Esophagus (tissue), 2 donors: ENCODE results near the gene TRPT1. TPM values are rescaled to one million over a fixed set of nuclear protein-coding genes. Genes with fewer than 3 reads are reported as not detected.
A peak's percentile ranks its signal among the peaks of the same experiment; 100 is the strongest.

Source experiments
- H3K27ac ChIP-seq, 2 donors: one replicate each; pipeline ENCODE4 v1.5.1; 2013; ENCODE audit warnings: low read depth in 2 of 2, mild to moderate bottlenecking in 2 of 2, inconsistent platforms in 1 of 2, low read length in 1 of 2, moderate library complexity in 1 of 2
- H3K27me3 ChIP-seq, 2 donors: one replicate each; pipeline ENCODE4 v1.6.1; 2013; ENCODE audit warnings: low read length in 2 of 2, control low read depth in 1 of 2, mild to moderate bottlenecking in 1 of 2; ENCODE audit not compliant: insufficient read depth in 2 of 2, control insufficient read depth in 1 of 2
- H3K36me3 ChIP-seq, 2 donors: one replicate each; pipeline ENCODE4 v1.6.1; 2013; ENCODE audit warnings: low read length in 1 of 2; ENCODE audit not compliant: control insufficient read depth in 2 of 2, insufficient read depth in 2 of 2
- H3K4me1 ChIP-seq, 2 donors: one replicate each; pipeline ENCODE4 v1.6.1; 2013; ENCODE audit warnings: low read length in 1 of 2; ENCODE audit not compliant: control insufficient read depth in 2 of 2, insufficient read depth in 2 of 2
- H3K4me3 ChIP-seq, 2 donors: one replicate each; pipeline ENCODE4 v1.5.1; 2013; ENCODE audit warnings: low read length in 2 of 2, mild to moderate bottlenecking in 2 of 2, low read depth in 1 of 2, moderate library complexity in 1 of 2
- H3K9me3 ChIP-seq, 2 donors: one replicate each; pipeline ENCODE4 v1.6.1; 2013; ENCODE audit warnings: mild to moderate bottlenecking in 2 of 2, low read depth in 1 of 2, low read length in 1 of 2, moderate library complexity in 1 of 2; ENCODE audit not compliant: control insufficient read depth in 2 of 2, insufficient read depth in 1 of 2
- WGBS, 2 donors: extraction: QIAGEN DNeasy Blood & Tissue Kit; methylation state at CpG; one replicate each; pipeline ENCODE4 v1.1.7; 2013; 5-methylcytosine and 5-hydroxymethylcytosine counted together
- polyA plus RNA-seq, 2 donors: library from polyadenylated mRNA; stranded (reverse); fragments of 200-250 nt; gene quantifications; one replicate each; pipeline ENCODE4 v1.2.3, GENCODE V29; 2013
- donor health status: healthy with polysubstance abuse.
- donor health status: Bipolar disorder and iron deficiency.

TRPT1 gene
- polyA plus RNA-seq, 2 donors: 44.9 to 61.1 TPM

GRCh38 chr11:64224891-64225607 lies 937 bp downstream of the TRPT1 start:
- peak overlapping the region; percentile 69 to 79 for H3K4me3 ChIP-seq
- H3K27ac ChIP-seq: peak overlapping the region; percentile 89 to 94
- 55 to 59% methylated on average over 22 of the region's 22 CpGs for WGBS, 2 donors
- no peaks in the 10 kb centered on the region for H3K27me3 ChIP-seq
- H3K9me3 ChIP-seq: no peaks in the 10 kb centered on the region
- peaks cover 9 to 37% of the 10 kb centered on the region in 2 donors for H3K4me1 ChIP-seq
- H3K36me3 ChIP-seq: peaks cover 0 to 11% of the 10 kb centered on the region in 2 donors

- H3K4me3 ChIP-seq: no peak overlapping the region
- H3K27me3 ChIP-seq: no peaks in the 10 kb centered on the region
- peaks cover 9 to 37% of the 10 kb centered on the region in 2 donors for H3K4me1 ChIP-seq
- H3K27ac ChIP-seq: peak overlapping the region in 1 of 2 donors; percentile 50
- 81 to 85% methylated on average over 15 to 17 of the region's 17 CpGs for WGBS, 2 donors
- H3K9me3 ChIP-seq: no peaks in the 10 kb centered on the region
- peaks cover 0 to 12% of the 10 kb centered on the region in 2 donors for H3K36me3 ChIP-seq
Observed at GRCh38 chr11:64224151-64224890, 1.7 kb downstream of the TRPT1 start.

GRCh38 chr11:64223001-64223651 lies 2.9 kb downstream of the TRPT1 start:
- WGBS, 2 donors: 78 to 83% methylated on average over 24 of the region's 24 CpGs
- Histone ChIP-seq H3K36me3 (peaks cover 0 to 12% of the 10 kb centered on the region in 2 donors), H3K27ac (peak overlapping the region; percentile 9 to 56)

GRCh38 chr11:64222651-64223000 lies 3.4 kb downstream of the TRPT1 start:
- Histone ChIP-seq H3K9me3 (no peaks in the 10 kb centered on the region), H3K4me1 (peaks cover 9 to 37% of the 10 kb centered on the region in 2 donors), H3K27me3 (no peaks in the 10 kb centered on the region), H3K27ac (peak overlapping the region in 1 of 2 donors; percentile 56), H3K36me3 (peaks cover 0 to 12% of the 10 kb centered on the region in 2 donors), H3K4me3 (no peak overlapping the region)
- 62% methylated on average over 9 of the region's 9 CpGs for WGBS, 2 donors

More at GRCh38 chr11:64223001-64223651, 2.9 kb downstream of the TRPT1 start:
- peaks cover 9 to 37% of the 10 kb centered on the region in 2 donors for H3K4me1 ChIP-seq
- no peak overlapping the region for H3K4me3 ChIP-seq
- no peaks in the 10 kb centered on the region for H3K27me3 ChIP-seq
- H3K9me3 ChIP-seq: no peaks in the 10 kb centered on the region

- Histone ChIP-seq H3K36me3 (peaks cover 0 to 12% of the 10 kb centered on the region in 2 donors), H3K4me3 (no peak overlapping the region), H3K9me3 (no peaks in the 10 kb centered on the region), H3K27ac (no peak overlapping the region), H3K4me1 (peaks cover 6 to 28% of the 10 kb centered on the region in 2 donors), H3K27me3 (no peaks in the 10 kb centered on the region)
- WGBS, 2 donors: 88 to 92% methylated on average over 14 of the region's 14 CpGs
Observed at GRCh38 chr11:64220798-64221197, 5.2 kb downstream of the TRPT1 start.

- Histone ChIP-seq H3K4me3 (no peak overlapping the region), H3K27me3 (no peaks in the 10 kb centered on the region), H3K9me3 (no peaks in the 10 kb centered on the region), H3K4me1 (peaks cover 3 to 24% of the 10 kb centered on the region in 2 donors), H3K36me3 (peaks cover 0 to 12% of the 10 kb centered on the region in 2 donors), H3K27ac (no peak overlapping the region)
- 89 to 91% methylated on average over 16 to 17 of the region's 17 CpGs for WGBS, 2 donors
Observed at GRCh38 chr11:64220271-64220670, 5.7 kb downstream of the TRPT1 start.

GRCh38 chr11:64219755-64220154 lies 6.2 kb downstream of the TRPT1 start:
- no peak overlapping the region for H3K4me3 ChIP-seq
- H3K27ac ChIP-seq: no peak overlapping the region
- peaks cover 0 to 12% of the 10 kb centered on the region in 2 donors for H3K36me3 ChIP-seq
- WGBS, 2 donors: 91 to 93% methylated on average over 10 of the region's 10 CpGs
- peaks cover 0 to 18% of the 10 kb centered on the region in 2 donors for H3K4me1 ChIP-seq
- H3K9me3 ChIP-seq: no peaks in the 10 kb centered on the region
- H3K27me3 ChIP-seq: no peaks in the 10 kb centered on the region

- Histone ChIP-seq H3K27me3 (no peaks in the 10 kb centered on the region), H3K9me3 (no peaks in the 10 kb centered on the region), H3K27ac (no peak overlapping the region), H3K4me3 (no peak overlapping the region), H3K36me3 (peaks cover 0 to 12% of the 10 kb centered on the region in 2 donors), H3K4me1 (peaks cover 0 to 14% of the 10 kb centered on the region in 2 donors)
- 83 to 87% methylated on average over 7 of the region's 7 CpGs for WGBS, 2 donors
Observed at GRCh38 chr11:64219354-64219684, 6.7 kb downstream of the TRPT1 start.

- 67 to 71% methylated on average over 10 to 11 of the region's 11 CpGs for WGBS, 2 donors
- H3K9me3 ChIP-seq: no peaks in the 10 kb centered on the region
Observed at GRCh38 chr11:64218628-64219353, 7.2 kb downstream of the TRPT1 start.

More at GRCh38 chr11:64218628-64219353, 7.2 kb downstream of the TRPT1 start:
- Histone ChIP-seq H3K4me1 (peaks cover 0 to 10% of the 10 kb centered on the region in 2 donors), H3K27ac (no peak overlapping the region), H3K4me3 (no peak overlapping the region), H3K27me3 (no peaks in the 10 kb centered on the region), H3K36me3 (peaks cover 0 to 12% of the 10 kb centered on the region in 2 donors)
